Measurements from ENCODE around the gene GLRA1. TPM values are rescaled to one million over a fixed set of nuclear protein-coding genes. Genes with fewer than 3 reads are reported as not detected.

The GLRA1 gene
- total RNA-seq, 1 experiment from 2014 or later, result not detected

- no TSS peak for BruUV-seq (replicated peaks)
- Histone ChIP-seq H3K36me3 (ENCODE audit: control insufficient read depth in 1 of 2, insufficient read depth in 2 of 2, low read length in 2 of 2) (no peaks in the 10 kb centered on the region), H3K27me3 (ENCODE audit: insufficient read depth, low read length) (peaks cover 73% of the 10 kb centered on the region), H3K4me1 (ENCODE audit: control insufficient read depth in 1 of 2, insufficient read depth in 2 of 2, low read length in 2 of 2) (no peaks in the 10 kb centered on the region), H2AFZ (ENCODE audit: low read depth, low read length, poor library complexity, severe bottlenecking) (no peak overlapping the region), H4K20me1 (ENCODE audit: insufficient read depth) (no peaks in the 10 kb centered on the region), H3K9me2 (ENCODE audit: insufficient read depth) (no peaks in the 10 kb centered on the region), H3K79me2 (ENCODE audit: insufficient read depth, low read length) (no peaks in the 10 kb centered on the region), H3K9ac (ENCODE audit: low read length) (no peak overlapping the region), H3K27ac (ENCODE audit: low read depth, low read length) (no peak overlapping the region), H3K4me2 (ENCODE audit: low read length) (no peak overlapping the region), H3K4me3 (replicated peaks in 1 of 2; ENCODE audit: low read depth in 1 of 2, low read length in 2 of 2) (no peak overlapping the region), H3K9me3 (ENCODE audit: control insufficient read depth in 1 of 2, insufficient read depth in 1 of 2, low read depth in 1 of 2, low read length in 2 of 2) (no peaks in the 10 kb centered on the region)
- DNase-seq (ENCODE audit: low read depth, low spot score) (no peak), ATAC-seq (no peak)
- no peak for TF ChIP-seq POLR2A (IDR thresholded peaks at IDR 0.05; ENCODE audit: borderline replicate concordance, extremely low read depth, insufficient read depth, insufficient read length)
- TF ChIP-seq REST (IDR thresholded peaks at IDR 0.05; ENCODE audit: low read depth), result no peak
- no peak for TF ChIP-seq ZNF274 (IDR thresholded peaks at IDR 0.05; ENCODE audit: low read depth, low read length)
- no peak for TF ChIP-seq SRF (IDR thresholded peaks at IDR 0.05; ENCODE audit: low read depth)
- TF ChIP-seq CEBPB (IDR thresholded peaks at IDR 0.05; ENCODE audit: low read depth), result no peak
- TF ChIP-seq YY1 (IDR thresholded peaks at IDR 0.05; ENCODE audit: extremely low read depth, insufficient replicate concordance, low read depth, low read length), result no peak
- TF ChIP-seq FOSL1 (IDR thresholded peaks at IDR 0.05; ENCODE audit: low read depth), result no peak
- TF ChIP-seq EZH2 (IDR thresholded peaks at IDR 0.05), result no peak
- no peak for TF ChIP-seq ATF3 (IDR thresholded peaks at IDR 0.05)
- TF ChIP-seq RAD21 (IDR thresholded peaks at IDR 0.05; ENCODE audit: low read depth), result no peak
- TF ChIP-seq ZFX (IDR thresholded peaks at IDR 0.05), result no peak
- TF ChIP-seq JUND (IDR thresholded peaks at IDR 0.05), result no peak
- TF ChIP-seq SIN3A (IDR thresholded peaks at IDR 0.05; ENCODE audit: low read depth), result no peak
- RAD21 ChIA-PET (ENCODE audit: low non-redundant PET in 1 of 2, low total read pairs in 2 of 2, uncharacterized antibody in 2 of 2, unreplicated experiment in 2 of 2), result no interaction called here
- POLR2A ChIA-PET, result no interaction called here
- intact Hi-C loops (cut with micrococcal nuclease), result no loop called here
- CTCF ChIA-PET, result no interaction called here
Measured at GRCh38 chr5:151950706-151951105, 26.1 kb upstream of the GLRA1 start.
